ENCODE data around the gene KIF2A.

KIF2A gene

GRCh38 chr5:62282064-62282463 is 23.9 kb upstream of the KIF2A start:
- TF ChIP-seq POLR2AphosphoS5 (IDR thresholded peaks at IDR 0.05; ENCODE audit: low read depth, low read length): no peak
- TF ChIP-seq, protein P1, sequence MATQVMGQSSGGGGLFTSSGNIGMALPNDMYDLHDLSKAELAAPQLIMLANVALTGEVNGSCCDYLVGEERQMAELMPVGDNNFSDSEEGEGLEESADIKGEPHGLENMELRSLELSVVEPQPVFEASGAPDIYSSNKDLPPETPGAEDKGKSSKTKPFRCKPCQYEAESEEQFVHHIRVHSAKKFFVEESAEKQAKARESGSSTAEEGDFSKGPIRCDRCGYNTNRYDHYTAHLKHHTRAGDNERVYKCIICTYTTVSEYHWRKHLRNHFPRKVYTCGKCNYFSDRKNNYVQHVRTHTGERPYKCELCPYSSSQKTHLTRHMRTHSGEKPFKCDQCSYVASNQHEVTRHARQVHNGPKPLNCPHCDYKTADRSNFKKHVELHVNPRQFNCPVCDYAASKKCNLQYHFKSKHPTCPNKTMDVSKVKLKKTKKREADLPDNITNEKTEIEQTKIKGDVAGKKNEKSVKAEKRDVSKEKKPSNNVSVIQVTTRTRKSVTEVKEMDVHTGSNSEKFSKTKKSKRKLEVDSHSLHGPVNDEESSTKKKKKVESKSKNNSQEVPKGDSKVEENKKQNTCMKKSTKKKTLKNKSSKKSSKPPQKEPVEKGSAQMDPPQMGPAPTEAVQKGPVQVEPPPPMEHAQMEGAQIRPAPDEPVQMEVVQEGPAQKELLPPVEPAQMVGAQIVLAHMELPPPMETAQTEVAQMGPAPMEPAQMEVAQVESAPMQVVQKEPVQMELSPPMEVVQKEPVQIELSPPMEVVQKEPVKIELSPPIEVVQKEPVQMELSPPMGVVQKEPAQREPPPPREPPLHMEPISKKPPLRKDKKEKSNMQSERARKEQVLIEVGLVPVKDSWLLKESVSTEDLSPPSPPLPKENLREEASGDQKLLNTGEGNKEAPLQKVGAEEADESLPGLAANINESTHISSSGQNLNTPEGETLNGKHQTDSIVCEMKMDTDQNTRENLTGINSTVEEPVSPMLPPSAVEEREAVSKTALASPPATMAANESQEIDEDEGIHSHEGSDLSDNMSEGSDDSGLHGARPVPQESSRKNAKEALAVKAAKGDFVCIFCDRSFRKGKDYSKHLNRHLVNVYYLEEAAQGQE (IDR thresholded peaks at IDR 0.05; ENCODE audit: insufficient read depth in 1 of 2, low read depth in 2 of 2, low read length in 2 of 2): no peak

GRCh38 chr5:62283005-62283404 is 23.0 kb upstream of the KIF2A start:
- no peak for TF ChIP-seq POLR2AphosphoS5 (IDR thresholded peaks at IDR 0.05; ENCODE audit: low read depth, low read length)
- TF ChIP-seq FOXP2 (optimal IDR thresholded peaks at IDR 0.05; ENCODE audit: borderline replicate concordance, extremely low read depth, extremely low read length, insufficient read depth): no peak
- no peak for TF ChIP-seq SIN3A (IDR thresholded peaks at IDR 0.05; ENCODE audit: borderline replicate concordance, insufficient read depth, low read length)
- TF ChIP-seq TAF1 (IDR thresholded peaks at IDR 0.05; ENCODE audit: borderline replicate concordance, insufficient read depth, low read length): no peak
- TF ChIP-seq, protein P1 (IDR thresholded peaks at IDR 0.05; ENCODE audit: insufficient read depth in 1 of 2, low read depth in 2 of 2, low read length in 2 of 2): no peak

GRCh38 chr5:62283861-62284260 is 22.1 kb upstream of the KIF2A start:
- TF ChIP-seq TAF1 (IDR thresholded peaks at IDR 0.05; ENCODE audit: borderline replicate concordance, insufficient read depth, low read length): no peak
- TF ChIP-seq POLR2AphosphoS5 (IDR thresholded peaks at IDR 0.05; ENCODE audit: low read depth, low read length): no peak
- no peak for TF ChIP-seq FOXP2 (optimal IDR thresholded peaks at IDR 0.05; ENCODE audit: borderline replicate concordance, extremely low read depth, extremely low read length, insufficient read depth)
- TF ChIP-seq, protein P1 (IDR thresholded peaks at IDR 0.05; ENCODE audit: insufficient read depth in 1 of 2, low read depth in 2 of 2, low read length in 2 of 2): no peak
- no peak for TF ChIP-seq SIN3A (IDR thresholded peaks at IDR 0.05; ENCODE audit: borderline replicate concordance, insufficient read depth, low read length)

GRCh38 chr5:62284946-62285891 is 20.8 kb upstream of the KIF2A start:
- no peak for TF ChIP-seq FOXP2 (optimal IDR thresholded peaks at IDR 0.05; ENCODE audit: borderline replicate concordance, extremely low read depth, extremely low read length, insufficient read depth)

GRCh38 chr5:62286834-62287233 is 19.2 kb upstream of the KIF2A start:
- no peak for TF ChIP-seq SIN3A (IDR thresholded peaks at IDR 0.05; ENCODE audit: borderline replicate concordance, insufficient read depth, low read length)
- TF ChIP-seq POLR2AphosphoS5 (IDR thresholded peaks at IDR 0.05; ENCODE audit: low read depth, low read length): no peak
- no peak for TF ChIP-seq FOXP2 (optimal IDR thresholded peaks at IDR 0.05; ENCODE audit: borderline replicate concordance, extremely low read depth, extremely low read length, insufficient read depth)
- no peak for TF ChIP-seq TAF1 (IDR thresholded peaks at IDR 0.05; ENCODE audit: borderline replicate concordance, insufficient read depth, low read length)
- TF ChIP-seq, protein P1 (IDR thresholded peaks at IDR 0.05; ENCODE audit: insufficient read depth in 1 of 2, low read depth in 2 of 2, low read length in 2 of 2): no peak
